ENCODE results near the gene DNAJC25. TPM values are rescaled to one million over a fixed set of nuclear protein-coding genes. Genes with fewer than 3 reads are reported as not detected.
"Not testable (repeated sequence)": the region's sequence is repeated elsewhere in the genome, so short reads cannot be mapped to it uniquely, and the experiment has no call there.

The DNAJC25 gene
- total and polyA plus RNA-seq, 2 experiments from 2014 or later = 8.4 to 8.9 TPM

- no peak for TF ChIP-seq ZNF462 (CRISPR knock-in tag; IDR thresholded peaks at IDR 0.05)
- TF ChIP-seq POLR2AphosphoS5 (IDR thresholded peaks at IDR 0.05; ENCODE audit: low read depth) = no peak
- TF ChIP-seq ZNF114 (CRISPR knock-in tag; IDR thresholded peaks at IDR 0.05) = no peak
Measured at GRCh38 chr9:111668026-111668573, 37.0 kb downstream of the DNAJC25 start (continued).

GRCh38 chr9:111668601-111669000 is 37.5 kb downstream of the DNAJC25 start:
- not testable (repeated sequence) for H3K36me3 ChIP-seq (ENCODE audit: insufficient read depth); H3K9me3 Mint-ChIP-seq; H3K4me3 ChIP-seq; H3K4me2 ChIP-seq; ATAC-seq; H3K27ac Mint-ChIP-seq; DNase-seq (ENCODE audit: low spot score); H3K4me3 Mint-ChIP-seq; H3K4me1 Mint-ChIP-seq; H3K4me1 ChIP-seq (ENCODE audit: insufficient read depth); H3K27me3 ChIP-seq (ENCODE audit: insufficient read depth); H2AFZ ChIP-seq; H4K20me1 ChIP-seq (replicated peaks; ENCODE audit: insufficient read depth); H3K27ac ChIP-seq (ENCODE audit: low read depth); H3K27me3 Mint-ChIP-seq (ENCODE audit: insufficient read depth, low read depth, poor library complexity); H3K9me2 ChIP-seq (ENCODE audit: insufficient read depth); H3F3A ChIP-seq (replicated peaks; ENCODE audit: low read depth)
- peaks cover 25% of the 10 kb centered on the region for H3K79me2 ChIP-seq (replicated peaks; ENCODE audit: insufficient read depth)
- H3K36me3 Mint-ChIP-seq (ENCODE audit: low read depth) = peaks cover 16% of the 10 kb centered on the region

- Histone ChIP-seq H3K4me2 (no peak overlapping the region), H3K27me3 (ENCODE audit: insufficient read depth) (no peaks in the 10 kb centered on the region), H3F3A (replicated peaks; ENCODE audit: low read depth) (no peaks in the 10 kb centered on the region), H4K20me1 (replicated peaks; ENCODE audit: insufficient read depth) (no peaks in the 10 kb centered on the region), H3K79me2 (replicated peaks; ENCODE audit: insufficient read depth) (no peaks in the 10 kb centered on the region), H3K9me2 (ENCODE audit: insufficient read depth) (no peaks in the 10 kb centered on the region; the same call in 1 of the 2 replicates), H3K27ac (ENCODE audit: low read depth) (no peak overlapping the region), H3K4me1 (ENCODE audit: insufficient read depth) (no peaks in the 10 kb centered on the region), H3K36me3 (ENCODE audit: insufficient read depth) (no peaks in the 10 kb centered on the region), H3K4me3 (no peak overlapping the region), H2AFZ (no peak overlapping the region)
- peaks cover 7% of the 10 kb centered on the region for H3K27me3 Mint-ChIP-seq (ENCODE audit: insufficient read depth, low read depth, poor library complexity)
- DNase-seq (ENCODE audit: low spot score) (no peak), ATAC-seq (no peak)
- H3K9me3 Mint-ChIP-seq = peaks cover 3% of the 10 kb centered on the region; the same call in 2 of the 3 replicates
- H3K4me1 Mint-ChIP-seq = no peaks in the 10 kb centered on the region; the same call in 1 of the 3 replicates
- peaks cover 3% of the 10 kb centered on the region; the same call in 2 of the 3 replicates for H3K36me3 Mint-ChIP-seq (ENCODE audit: low read depth)
- no peak overlapping the region for H3K4me3 Mint-ChIP-seq
- no peak overlapping the region for H3K27ac Mint-ChIP-seq
- TF ChIP-seq ZNF114 (CRISPR knock-in tag; IDR thresholded peaks at IDR 0.05) = no peak
- no peak for TF ChIP-seq CREB1 (CRISPR knock-in tag; IDR thresholded peaks at IDR 0.05; ENCODE audit: low read depth)
- TF ChIP-seq EZH2 (IDR thresholded peaks at IDR 0.05; ENCODE audit: low read depth, unreplicated experiment) = no peak
- no peak for TF ChIP-seq NANOG (IDR thresholded peaks at IDR 0.05; ENCODE audit: borderline replicate concordance)
- no peak for TF ChIP-seq EZH2phosphoT487 (IDR thresholded peaks at IDR 0.05; ENCODE audit: unreplicated experiment)
- no peak for TF ChIP-seq ETS1 (IDR thresholded peaks at IDR 0.05)
- no peak for TF ChIP-seq CTCF (conservative IDR thresholded peaks at IDR 0.05; ENCODE audit: low read depth in 2 of 2)
- TF ChIP-seq ZNF331 (CRISPR knock-in tag; IDR thresholded peaks at IDR 0.05; ENCODE audit: low read depth) = no peak
Measured at GRCh38 chr9:111674319-111674718, 43.2 kb downstream of the DNAJC25 start.

Data from GM23338 (cell line).